KMS-11 (cell line): ENCODE measurements around the gene COL20A1.
A peak's percentile ranks its signal among the peaks of the same experiment; 100 is the strongest.

Source experiments
- H2AFZ ChIP-seq: fragments of 200-600 bp; sonication (generic); 2 replicates; pipeline ENCODE4 v1.6.1; 2016; ENCODE audit warnings: antibody characterized with exemption, mixed run types, low read depth
- H3K27ac ChIP-seq: fragments of 200-600 bp; sonication (generic); 2 replicates; pipeline ENCODE4 v1.6.1; 2016; ENCODE audit warnings: mild to moderate bottlenecking, mixed run types
- H3K27me3 ChIP-seq: fragments of 200-600 bp; sonication (generic); 2 replicates; pipeline ENCODE4 v1.6.1; 2017; ENCODE audit warnings: mild to moderate bottlenecking, low read depth, mixed run types, moderate library complexity; ENCODE audit not compliant: insufficient read depth
- H3K36me3 ChIP-seq: fragments of 200-600 bp; sonication (generic); 2 replicates; pipeline ENCODE4 v1.6.1; 2017; ENCODE audit warnings: mild to moderate bottlenecking, mixed run types; ENCODE audit not compliant: insufficient read depth
- H3K4me1 ChIP-seq: fragments of 200-600 bp; sonication (generic); 2 replicates; pipeline ENCODE4 v1.6.1; 2016; ENCODE audit warnings: mild to moderate bottlenecking, low read depth, mixed run types; ENCODE audit not compliant: poor library complexity, severe bottlenecking
- H3K4me2 ChIP-seq: fragments of 200-600 bp; sonication (generic); 2 replicates; pipeline ENCODE4 v1.7.0; 2016; ENCODE audit warnings: mild to moderate bottlenecking, mixed run types
- H3K4me3 ChIP-seq: fragments of 200-600 bp; sonication (generic); IDR thresholded peaks from 2 replicates; pipeline ENCODE4 v1.6.1; 2017; ENCODE audit warnings: low read depth, low read length, mixed read lengths; ENCODE audit not compliant: insufficient read depth
- H3K79me2 ChIP-seq: fragments of 200-600 bp; sonication (generic); 2 replicates; pipeline ENCODE4 v1.6.1; 2016; ENCODE audit warnings: low read depth, mixed run types; ENCODE audit not compliant: insufficient read depth
- H3K9ac ChIP-seq: fragments of 200-600 bp; sonication (generic); 2 replicates; pipeline ENCODE4 v1.6.1; 2016; ENCODE audit warnings: mild to moderate bottlenecking, mixed run types
- H4K20me1 ChIP-seq: fragments of 200-600 bp; sonication (generic); 2 replicates; pipeline ENCODE4 v1.6.1; 2016; ENCODE audit warnings: mild to moderate bottlenecking, mixed run types; ENCODE audit not compliant: insufficient read depth
- TF ChIP-seq, protein P1 (sequence below): fragments of 200-600 bp; sonication (generic); conservative IDR thresholded peaks from 2 replicates; pipeline ENCODE4 v1.6.1; 2017; ENCODE audit warnings: low read depth, mild to moderate bottlenecking, antibody characterized with exemption, low read length, moderate library complexity, mixed read lengths

Gene COL20A1

DNA sequence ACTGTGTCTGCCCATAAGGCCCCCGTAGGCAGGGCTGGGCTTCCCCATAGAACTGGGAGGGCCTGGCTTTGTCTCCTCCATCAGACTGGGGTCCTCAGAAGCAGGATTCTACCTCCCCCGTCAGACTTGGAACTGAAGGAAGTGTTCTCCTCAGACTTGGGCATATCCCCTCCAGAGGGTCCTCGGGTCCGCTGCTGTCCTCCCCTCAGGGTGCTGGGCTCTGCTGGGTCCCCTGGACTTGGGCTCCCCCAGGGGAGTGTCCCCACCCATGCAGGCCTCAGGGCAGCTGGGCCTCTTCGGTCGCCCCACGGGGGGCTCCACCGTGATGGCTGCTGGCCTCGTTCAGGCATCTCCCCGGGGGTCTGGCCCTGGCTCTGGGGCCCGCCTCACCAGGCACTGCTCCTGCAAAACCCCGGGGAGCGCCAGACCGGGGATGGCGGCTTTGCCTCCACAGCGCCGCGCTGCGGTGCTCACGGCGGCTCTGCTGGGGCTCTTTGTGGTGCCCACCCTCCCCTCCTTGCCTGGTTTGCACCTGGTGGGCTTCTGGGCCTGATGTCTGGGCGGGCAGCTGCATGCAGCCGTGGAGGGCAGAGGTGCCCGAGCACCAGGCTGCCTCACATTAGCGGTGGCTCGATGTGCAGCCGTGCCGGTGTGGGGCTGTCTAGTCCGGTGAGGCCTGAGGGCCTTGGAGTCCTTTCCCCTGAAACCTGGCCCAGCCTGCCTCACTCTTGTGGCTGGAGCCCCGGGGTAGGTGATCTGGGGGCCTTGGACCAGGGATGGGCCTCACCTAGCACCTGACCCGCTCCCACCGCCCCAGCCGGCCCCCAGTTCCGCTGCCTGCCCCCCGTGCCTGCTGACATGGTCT lies 13.9 kb downstream of the COL20A1 start:
- Histone ChIP-seq H3K4me3 (no peak overlapping the region), H3K27ac (no peak overlapping the region), H4K20me1 (no peaks in the 10 kb centered on the region), H3K27me3 (peaks cover 81% of the 10 kb centered on the region), H3K79me2 (no peaks in the 10 kb centered on the region), H3K36me3 (no peaks in the 10 kb centered on the region), H2AFZ (no peak overlapping the region), H3K4me1 (peaks cover 2% of the 10 kb centered on the region), H3K9ac (no peak overlapping the region), H3K4me2 (no peak overlapping the region)
- TF ChIP-seq, protein P1, sequence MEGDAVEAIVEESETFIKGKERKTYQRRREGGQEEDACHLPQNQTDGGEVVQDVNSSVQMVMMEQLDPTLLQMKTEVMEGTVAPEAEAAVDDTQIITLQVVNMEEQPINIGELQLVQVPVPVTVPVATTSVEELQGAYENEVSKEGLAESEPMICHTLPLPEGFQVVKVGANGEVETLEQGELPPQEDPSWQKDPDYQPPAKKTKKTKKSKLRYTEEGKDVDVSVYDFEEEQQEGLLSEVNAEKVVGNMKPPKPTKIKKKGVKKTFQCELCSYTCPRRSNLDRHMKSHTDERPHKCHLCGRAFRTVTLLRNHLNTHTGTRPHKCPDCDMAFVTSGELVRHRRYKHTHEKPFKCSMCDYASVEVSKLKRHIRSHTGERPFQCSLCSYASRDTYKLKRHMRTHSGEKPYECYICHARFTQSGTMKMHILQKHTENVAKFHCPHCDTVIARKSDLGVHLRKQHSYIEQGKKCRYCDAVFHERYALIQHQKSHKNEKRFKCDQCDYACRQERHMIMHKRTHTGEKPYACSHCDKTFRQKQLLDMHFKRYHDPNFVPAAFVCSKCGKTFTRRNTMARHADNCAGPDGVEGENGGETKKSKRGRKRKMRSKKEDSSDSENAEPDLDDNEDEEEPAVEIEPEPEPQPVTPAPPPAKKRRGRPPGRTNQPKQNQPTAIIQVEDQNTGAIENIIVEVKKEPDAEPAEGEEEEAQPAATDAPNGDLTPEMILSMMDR, result no peak

DNA sequence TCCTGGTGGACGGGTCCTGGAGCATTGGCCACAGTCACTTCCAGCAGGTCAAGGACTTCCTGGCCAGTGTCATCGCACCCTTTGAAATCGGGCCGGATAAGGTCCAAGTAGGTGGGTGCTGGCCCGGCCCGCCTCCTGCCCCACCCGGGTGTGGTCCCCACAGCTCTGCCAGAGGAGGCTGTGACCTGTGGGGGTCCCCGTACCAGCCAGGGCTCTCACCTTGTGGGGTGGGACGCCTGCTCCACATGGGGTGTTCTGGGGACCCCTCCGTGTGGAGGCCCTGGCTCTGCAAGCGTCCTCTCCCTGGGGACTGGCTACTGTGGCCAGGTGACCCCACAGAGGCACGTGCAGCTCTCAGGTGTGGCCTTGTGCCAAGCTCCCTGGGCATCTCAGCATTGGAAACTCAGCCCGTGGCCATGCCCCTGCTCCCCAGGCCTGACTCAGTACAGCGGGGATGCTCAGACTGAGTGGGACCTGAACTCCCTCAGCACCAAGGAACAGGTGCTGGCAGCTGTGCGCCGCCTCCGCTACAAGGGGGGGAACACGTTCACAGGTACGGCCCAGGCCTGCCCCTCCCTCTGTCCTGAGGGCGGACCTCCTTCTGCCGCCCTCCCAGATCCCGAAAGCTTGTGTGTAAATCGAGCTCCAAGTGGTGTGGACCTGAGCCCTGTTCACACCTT lies 14.7 kb downstream of the COL20A1 start:
- H3K9ac ChIP-seq, result no peak overlapping the region
- no peak overlapping the region for H2AFZ ChIP-seq
- H3K4me2 ChIP-seq, result no peak overlapping the region
- no peak overlapping the region for H3K4me3 ChIP-seq
- H3K4me1 ChIP-seq, result peaks cover 7% of the 10 kb centered on the region
- TF ChIP-seq, protein P1, result no peak
- H3K27ac ChIP-seq, result no peak overlapping the region
- no peaks in the 10 kb centered on the region for H3K79me2 ChIP-seq
- no peaks in the 10 kb centered on the region for H4K20me1 ChIP-seq
- no peaks in the 10 kb centered on the region for H3K36me3 ChIP-seq
- H3K27me3 ChIP-seq, result peaks cover 81% of the 10 kb centered on the region

DNA sequence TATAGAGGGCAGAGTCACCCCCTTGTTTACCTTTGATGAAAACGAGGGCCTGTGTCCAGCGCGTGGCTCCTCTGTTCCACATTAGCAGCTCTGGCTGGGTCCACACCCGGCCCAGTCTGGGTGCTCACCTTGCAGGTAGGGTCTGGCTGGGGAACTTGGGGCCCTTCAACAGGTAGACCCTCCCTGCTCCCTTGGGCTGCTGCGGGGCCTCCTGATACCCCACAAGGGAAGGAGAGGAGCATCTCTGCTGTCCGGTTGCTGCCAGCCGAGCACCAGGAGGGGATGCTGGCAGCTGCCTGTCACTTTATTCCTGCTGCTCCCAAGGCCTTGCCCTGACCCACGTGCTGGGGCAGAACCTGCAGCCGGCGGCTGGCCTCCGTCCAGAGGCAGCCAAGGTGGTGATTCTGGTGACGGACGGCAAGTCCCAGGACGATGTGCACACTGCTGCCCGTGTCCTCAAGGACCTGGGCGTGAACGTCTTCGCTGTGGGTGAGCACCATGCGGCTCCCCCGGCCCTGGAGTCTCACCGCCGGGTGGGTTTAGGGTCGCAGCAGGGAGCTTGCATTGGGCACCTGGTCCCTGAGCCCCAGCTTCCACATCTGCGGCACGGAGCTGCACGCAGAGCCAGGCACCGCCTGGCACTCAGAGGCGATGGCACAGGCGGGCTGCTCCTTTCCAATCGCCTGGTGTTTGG lies 15.4 kb downstream of the COL20A1 start:
- peaks cover 86% of the 10 kb centered on the region for H3K27me3 ChIP-seq
- H3K36me3 ChIP-seq, result no peaks in the 10 kb centered on the region
- H3K9ac ChIP-seq, result no peak overlapping the region
- H4K20me1 ChIP-seq, result no peaks in the 10 kb centered on the region
- no peak overlapping the region for H3K4me2 ChIP-seq
- H3K4me3 ChIP-seq, result no peak overlapping the region
- TF ChIP-seq, protein P1, result no peak
- H3K4me1 ChIP-seq, result peaks cover 7% of the 10 kb centered on the region
- H3K79me2 ChIP-seq, result no peaks in the 10 kb centered on the region
- H2AFZ ChIP-seq, result no peak overlapping the region
- no peak overlapping the region for H3K27ac ChIP-seq

DNA sequence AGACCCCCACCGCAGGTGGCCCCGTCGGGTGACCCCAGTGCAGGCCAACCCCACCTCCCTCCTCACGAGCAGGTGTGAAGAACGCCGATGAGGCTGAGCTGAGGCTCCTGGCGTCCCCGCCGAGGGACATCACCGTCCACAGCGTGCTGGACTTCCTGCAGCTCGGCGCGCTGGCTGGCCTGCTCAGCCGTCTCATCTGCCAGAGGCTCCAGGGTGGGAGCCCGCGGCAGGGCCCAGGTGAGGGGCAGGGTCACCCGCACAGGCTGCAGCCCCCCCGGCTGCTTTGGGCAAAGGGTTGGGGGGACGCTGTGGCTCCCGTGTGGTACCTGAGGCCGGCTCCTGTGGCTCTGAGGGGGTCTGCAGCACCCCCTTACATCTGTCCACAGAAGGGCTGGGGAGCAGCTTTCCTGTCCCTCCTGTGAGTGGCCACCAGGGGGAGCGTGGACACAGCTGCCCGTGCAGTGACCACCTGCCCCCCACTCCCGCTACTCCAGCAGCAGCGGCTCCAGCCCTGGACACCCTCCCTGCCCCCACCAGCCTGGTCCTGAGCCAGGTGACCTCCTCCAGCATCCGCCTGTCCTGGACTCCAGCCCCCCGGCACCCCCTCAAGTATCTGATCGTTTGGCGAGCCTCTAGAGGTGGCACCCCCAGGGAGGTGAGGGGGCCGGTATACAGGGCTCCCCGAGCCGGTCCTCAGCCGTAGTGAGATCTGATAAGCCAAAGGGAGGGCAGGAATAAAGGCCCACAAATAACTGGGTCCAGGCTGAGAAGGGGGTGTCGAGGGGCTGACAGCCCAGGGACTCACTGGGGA lies 16.5 kb downstream of the COL20A1 start:
- no peak overlapping the region for H3K9ac ChIP-seq
- no peak overlapping the region for H2AFZ ChIP-seq
- H3K4me1 ChIP-seq, result peaks cover 7% of the 10 kb centered on the region
- H3K4me2 ChIP-seq, result no peak overlapping the region
- H3K27me3 ChIP-seq, result peaks cover 95% of the 10 kb centered on the region
- TF ChIP-seq, protein P1, result peak; percentile 78
- no peak overlapping the region for H3K27ac ChIP-seq
- H4K20me1 ChIP-seq, result no peaks in the 10 kb centered on the region
- H3K79me2 ChIP-seq, result no peaks in the 10 kb centered on the region
- no peaks in the 10 kb centered on the region for H3K36me3 ChIP-seq
- no peak overlapping the region for H3K4me3 ChIP-seq
